ENCODE measurements around the gene HEATR5A. TPM values are rescaled to one million over a fixed set of nuclear protein-coding genes. Genes with fewer than 3 reads are reported as not detected.
"Not testable (repeated sequence)": the region's sequence is repeated elsewhere in the genome, so short reads cannot be mapped to it uniquely, and the experiment has no call there.

Gene HEATR5A
- total and polyA plus RNA-seq, 10 of the 15 experiments (the other 5 are each of a cell fraction or from before 2014, with no cell fraction given), result 5.1 to 37.1 (median 13.8) TPM

GRCh38 chr14:31336646-31337045 is 83.7 kb downstream of the HEATR5A start (continued):
- TF ChIP-seq, protein P1, sequence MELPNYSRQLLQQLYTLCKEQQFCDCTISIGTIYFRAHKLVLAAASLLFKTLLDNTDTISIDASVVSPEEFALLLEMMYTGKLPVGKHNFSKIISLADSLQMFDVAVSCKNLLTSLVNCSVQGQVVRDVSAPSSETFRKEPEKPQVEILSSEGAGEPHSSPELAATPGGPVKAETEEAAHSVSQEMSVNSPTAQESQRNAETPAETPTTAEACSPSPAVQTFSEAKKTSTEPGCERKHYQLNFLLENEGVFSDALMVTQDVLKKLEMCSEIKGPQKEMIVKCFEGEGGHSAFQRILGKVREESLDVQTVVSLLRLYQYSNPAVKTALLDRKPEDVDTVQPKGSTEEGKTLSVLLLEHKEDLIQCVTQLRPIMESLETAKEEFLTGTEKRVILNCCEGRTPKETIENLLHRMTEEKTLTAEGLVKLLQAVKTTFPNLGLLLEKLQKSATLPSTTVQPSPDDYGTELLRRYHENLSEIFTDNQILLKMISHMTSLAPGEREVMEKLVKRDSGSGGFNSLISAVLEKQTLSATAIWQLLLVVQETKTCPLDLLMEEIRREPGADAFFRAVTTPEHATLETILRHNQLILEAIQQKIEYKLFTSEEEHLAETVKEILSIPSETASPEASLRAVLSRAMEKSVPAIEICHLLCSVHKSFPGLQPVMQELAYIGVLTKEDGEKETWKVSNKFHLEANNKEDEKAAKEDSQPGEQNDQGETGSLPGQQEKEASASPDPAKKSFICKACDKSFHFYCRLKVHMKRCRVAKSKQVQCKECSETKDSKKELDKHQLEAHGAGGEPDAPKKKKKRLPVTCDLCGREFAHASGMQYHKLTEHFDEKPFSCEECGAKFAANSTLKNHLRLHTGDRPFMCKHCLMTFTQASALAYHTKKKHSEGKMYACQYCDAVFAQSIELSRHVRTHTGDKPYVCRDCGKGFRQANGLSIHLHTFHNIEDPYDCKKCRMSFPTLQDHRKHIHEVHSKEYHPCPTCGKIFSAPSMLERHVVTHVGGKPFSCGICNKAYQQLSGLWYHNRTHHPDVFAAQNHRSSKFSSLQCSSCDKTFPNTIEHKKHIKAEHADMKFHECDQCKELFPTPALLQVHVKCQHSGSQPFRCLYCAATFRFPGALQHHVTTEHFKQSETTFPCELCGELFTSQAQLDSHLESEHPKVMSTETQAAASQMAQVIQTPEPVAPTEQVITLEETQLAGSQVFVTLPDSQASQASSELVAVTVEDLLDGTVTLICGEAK (IDR thresholded peaks at IDR 0.05; ENCODE audit: borderline replicate concordance), result no peak
- no peak for TF ChIP-seq ZNF207 (IDR thresholded peaks at IDR 0.05; ENCODE audit: borderline replicate concordance)

DNA sequence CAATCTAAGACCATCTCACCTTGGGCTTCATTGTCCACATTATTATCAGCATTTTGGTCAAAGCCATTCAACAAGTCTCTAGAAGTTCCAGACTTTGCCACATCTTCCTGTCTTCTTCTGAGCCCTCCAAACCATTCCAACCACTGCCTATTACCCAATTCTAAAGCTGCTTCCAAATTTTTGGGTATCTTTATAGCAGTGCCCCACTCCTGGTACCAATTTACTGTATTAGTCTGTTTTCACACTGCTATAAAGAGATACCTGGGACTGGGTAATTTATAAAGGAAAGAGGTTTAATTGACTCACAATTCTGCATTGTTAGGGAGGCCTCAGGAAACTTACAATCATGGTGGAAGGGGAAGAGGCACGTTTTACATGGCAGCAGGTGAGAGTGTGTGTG is 89.0 kb downstream of the HEATR5A start:
- H3K4me2 ChIP-seq (ENCODE audit: control insufficient read depth, insufficient read depth); in situ Hi-C loops (cut with MboI); intact Hi-C loops (cut with micrococcal nuclease; ENCODE audit: unreplicated experiment); CTCF ChIA-PET; FAIRE-seq; BruUV-seq (replicated peaks); H3K9ac ChIP-seq (ENCODE audit: control insufficient read depth, insufficient read depth, low read length); H3K36me3 ChIP-seq (ENCODE audit: control insufficient read depth in 2 of 2, insufficient read depth in 2 of 2, low read length in 1 of 2); POLR2A ChIA-PET; H3K9me3 ChIP-seq (replicated peaks; ENCODE audit: control insufficient read depth, insufficient read depth, low read length); ATAC-seq; RAD21 ChIA-PET (ENCODE audit: unreplicated experiment); DNase-seq (ENCODE audit: low read depth, low spot score); H3K79me2 ChIP-seq (ENCODE audit: control insufficient read depth, insufficient read depth, low read length); H3K4me3 ChIP-seq; H2AFZ ChIP-seq (ENCODE audit: control insufficient read depth, low read depth, low read length); H3K27ac ChIP-seq (ENCODE audit: control insufficient read depth, insufficient read depth); H4K20me1 ChIP-seq (ENCODE audit: control insufficient read depth, insufficient read depth); H3K27me3 ChIP-seq (replicated peaks in 1 of 2; ENCODE audit: control insufficient read depth in 2 of 2, insufficient read depth in 2 of 2, low read length in 1 of 2); H3K4me1 ChIP-seq (ENCODE audit: control insufficient read depth, insufficient read depth, low read length): not testable (repeated sequence)
- 35% methylated on average over 1 of the region's 1 CpG for WGBS (ENCODE audit: insufficient coverage, insufficient replicate concordance, low lambda C conversion rate, missing lambda C conversion rate)
- SMC1A ChIA-PET (ENCODE audit: uncharacterized antibody, unreplicated experiment), result interaction anchor here (0.6 kb wide), 1 partner anchor 20 kb away, joined by 4 read pairs; no protein-coding TSS in a partner anchor

- CTCF ChIA-PET, result interaction anchor here (0.6 kb wide), 1 partner anchor 107 kb away, joined by 3 read pairs; no protein-coding TSS in a partner anchor
- H2AFZ ChIP-seq (ENCODE audit: control insufficient read depth, low read depth, low read length); ATAC-seq; H3K9me3 ChIP-seq (replicated peaks; ENCODE audit: control insufficient read depth, insufficient read depth, low read length); SMC1A ChIA-PET (ENCODE audit: uncharacterized antibody, unreplicated experiment); RAD21 ChIA-PET (ENCODE audit: unreplicated experiment); H3K4me3 ChIP-seq; H3K4me1 ChIP-seq (ENCODE audit: control insufficient read depth, insufficient read depth, low read length); in situ Hi-C loops (cut with MboI); BruUV-seq (replicated peaks); H3K27me3 ChIP-seq (replicated peaks in 1 of 2; ENCODE audit: control insufficient read depth in 2 of 2, insufficient read depth in 2 of 2, low read length in 1 of 2); DNase-seq (ENCODE audit: low read depth, low spot score); H3K36me3 ChIP-seq (ENCODE audit: control insufficient read depth in 2 of 2, insufficient read depth in 2 of 2, low read length in 1 of 2); intact Hi-C loops (cut with micrococcal nuclease; ENCODE audit: unreplicated experiment); H4K20me1 ChIP-seq (ENCODE audit: control insufficient read depth, insufficient read depth); FAIRE-seq; POLR2A ChIA-PET; H3K27ac ChIP-seq (ENCODE audit: control insufficient read depth, insufficient read depth); H3K79me2 ChIP-seq (ENCODE audit: control insufficient read depth, insufficient read depth, low read length); H3K9ac ChIP-seq (ENCODE audit: control insufficient read depth, insufficient read depth, low read length); H3K4me2 ChIP-seq (ENCODE audit: control insufficient read depth, insufficient read depth): not testable (repeated sequence)
- WGBS (ENCODE audit: insufficient coverage, insufficient replicate concordance, low lambda C conversion rate, missing lambda C conversion rate), result 93% methylated on average over 8 of the region's 8 CpGs
These were observed 90.4 kb downstream of the HEATR5A start for GRCh38 chr14:31329876-31330521.
